Panc1 (cell line): ENCODE results near the gene SH3PXD2B.

Experiments used
- CTCF ChIP-seq: fragments of 450-650 bp; IDR thresholded peaks from 2 replicates; pipeline ENCODE4 v1.5.1; 2017; ENCODE audit warnings: mild to moderate bottlenecking
- POLR2AphosphoS5 ChIP-seq: IDR thresholded peaks from 2 replicates; pipeline ENCODE4 v1.6.1; 2012; ENCODE audit warnings: mild to moderate bottlenecking, low read depth, low read length, moderate library complexity
- SIN3A ChIP-seq: IDR thresholded peaks from 2 replicates; pipeline ENCODE4 v1.6.1; 2012; ENCODE audit warnings: low read depth, mild to moderate bottlenecking, low read length, moderate library complexity, borderline replicate concordance; ENCODE audit not compliant: insufficient read depth
- TCF7L2 ChIP-seq: IDR thresholded peaks from 2 replicates; pipeline ENCODE4 v1.6.1; 2011; ENCODE audit warnings: mild to moderate bottlenecking, low read depth, low read length, inconsistent platforms

GRCh38 chr5:172451771-172452197 is 2.5 kb downstream of the SH3PXD2B start:
- no peak for TF ChIP-seq CTCF
- TF ChIP-seq POLR2AphosphoS5 = no peak
- TF ChIP-seq SIN3A = no peak
- no peak for TF ChIP-seq TCF7L2
